GM12872 (cell line): ENCODE results near the gene MAMLD1.

Experiments used
- CTCF ChIP-seq: IDR thresholded peaks from 3 replicates; pipeline ENCODE4 v1.5.1; 2011; ENCODE audit warnings: low read depth, mild to moderate bottlenecking, low read length, moderate library complexity; ENCODE audit not compliant: insufficient read depth

MAMLD1 gene

GRCh38 chrX:150487369-150488094 lies 124.4 kb downstream of the MAMLD1 start:
- TF ChIP-seq CTCF, result no peak

DNA sequence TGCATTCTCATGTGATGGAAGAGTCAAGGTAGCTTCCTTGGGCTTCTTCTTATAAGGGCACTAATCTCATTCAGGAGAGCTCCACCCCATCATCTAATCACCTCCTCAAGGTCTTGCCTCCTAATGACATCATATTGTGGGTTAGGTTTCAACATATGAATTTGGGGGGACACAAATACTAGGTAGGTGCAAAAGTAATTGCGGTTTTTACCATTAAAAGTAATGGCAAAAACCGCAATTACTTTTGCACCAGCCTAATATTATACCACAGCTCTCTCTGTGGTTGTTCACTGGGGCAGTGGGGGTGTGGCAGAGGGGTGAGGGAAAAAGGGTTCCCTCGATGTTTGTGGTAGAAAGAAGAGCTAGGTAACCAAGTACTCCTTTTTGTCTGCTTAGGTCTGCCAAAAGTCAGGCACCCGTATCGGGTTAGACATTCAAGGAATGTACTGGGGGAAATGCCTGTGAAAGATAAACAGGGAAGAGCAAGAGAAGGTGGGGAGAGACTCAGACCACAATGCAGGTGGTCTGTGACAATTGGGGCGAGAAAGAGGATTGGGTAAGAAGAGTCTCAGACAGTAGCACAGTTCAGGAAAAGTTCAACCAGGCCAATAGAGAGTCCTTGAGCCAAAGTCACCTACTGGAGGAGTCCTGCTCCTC lies 126.4 kb downstream of the MAMLD1 start:
- TF ChIP-seq CTCF, result no peak

DNA sequence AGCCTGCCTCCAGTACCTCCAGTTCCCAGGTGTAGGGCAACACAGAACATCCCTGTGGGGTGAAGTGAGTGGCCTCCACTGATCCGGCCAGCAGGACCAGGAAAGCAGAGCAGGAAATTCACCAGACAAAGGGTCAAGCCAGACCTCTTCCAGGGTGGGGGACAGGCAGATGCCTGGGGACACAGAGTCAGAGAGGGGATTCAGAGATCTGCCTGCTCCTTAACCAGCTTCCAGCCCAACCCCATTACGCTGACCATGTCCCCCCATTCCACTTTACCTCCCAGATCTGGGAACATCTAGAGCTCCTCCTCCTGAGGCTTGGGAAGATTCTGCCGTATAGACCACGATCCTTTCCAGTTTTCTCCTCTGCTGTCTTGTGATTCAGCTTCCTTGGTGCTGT lies 132.4 kb downstream of the MAMLD1 start:
- no peak for TF ChIP-seq CTCF

GRCh38 chrX:150499240-150499639 lies 136.1 kb downstream of the MAMLD1 start:
- no peak for TF ChIP-seq CTCF

DNA sequence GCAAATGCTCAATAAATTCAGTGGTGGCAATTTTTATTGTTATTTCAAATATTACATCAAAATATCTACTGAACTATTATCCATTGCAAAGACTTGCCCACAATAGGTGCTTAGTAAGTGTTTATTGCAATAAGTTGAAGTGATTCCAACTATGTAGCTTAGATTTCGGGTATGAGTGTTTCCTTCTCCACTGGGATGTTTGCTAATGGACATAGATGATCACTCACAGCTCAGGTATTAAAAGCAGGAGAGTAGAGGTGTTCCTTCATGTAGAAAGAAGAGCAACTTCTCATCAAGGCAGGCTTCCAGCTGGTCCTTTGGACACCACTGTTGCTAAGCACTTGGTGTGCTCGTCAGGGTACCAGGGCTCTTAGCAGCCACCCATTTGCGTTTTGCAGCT lies 139.0 kb downstream of the MAMLD1 start:
- no peak for TF ChIP-seq CTCF

DNA sequence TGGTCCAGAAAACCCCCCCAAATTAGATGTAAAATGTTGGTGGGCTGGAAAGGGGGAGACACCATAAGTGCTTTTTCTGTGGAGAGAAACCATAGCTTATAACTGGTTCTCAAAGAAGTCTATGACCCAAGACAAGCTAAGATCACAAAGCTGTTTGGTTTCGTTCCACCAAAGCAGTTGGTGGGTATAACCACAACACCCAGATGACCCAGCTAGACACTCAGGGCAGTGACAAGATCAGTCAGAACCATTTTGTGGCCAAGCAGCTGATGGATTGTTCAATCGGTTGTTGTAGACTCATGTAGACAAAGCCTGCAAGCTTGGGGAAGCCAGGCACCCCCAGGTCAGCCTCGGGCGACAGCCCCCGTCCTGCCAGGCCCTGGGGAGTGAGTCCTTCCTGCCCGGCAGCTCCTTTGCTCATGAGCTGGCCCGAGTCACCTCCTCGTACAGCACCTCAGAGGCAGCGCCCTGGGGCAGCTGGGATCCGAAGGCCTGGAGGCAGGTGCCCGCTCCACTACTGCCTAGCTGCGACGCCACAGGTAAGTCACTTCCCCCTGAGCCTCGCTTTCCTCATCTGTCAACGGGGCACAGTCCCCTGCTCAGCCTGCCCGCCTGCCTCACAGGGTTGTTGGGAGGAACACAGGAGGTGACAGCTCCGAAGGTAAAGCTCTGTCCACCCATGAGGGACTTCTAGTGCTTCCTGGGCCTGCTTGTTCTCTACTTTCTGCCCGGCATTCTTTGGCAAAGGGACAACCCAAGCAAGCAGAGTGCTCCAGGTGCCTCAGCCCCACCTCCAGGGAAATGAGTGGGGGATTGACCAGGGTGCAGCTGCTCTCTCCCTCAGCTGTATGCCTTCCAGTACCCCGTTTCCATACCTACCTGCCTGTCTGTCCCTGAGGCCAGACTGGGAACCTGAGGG lies 140.1 kb downstream of the MAMLD1 start:
- TF ChIP-seq CTCF, result no peak

DNA sequence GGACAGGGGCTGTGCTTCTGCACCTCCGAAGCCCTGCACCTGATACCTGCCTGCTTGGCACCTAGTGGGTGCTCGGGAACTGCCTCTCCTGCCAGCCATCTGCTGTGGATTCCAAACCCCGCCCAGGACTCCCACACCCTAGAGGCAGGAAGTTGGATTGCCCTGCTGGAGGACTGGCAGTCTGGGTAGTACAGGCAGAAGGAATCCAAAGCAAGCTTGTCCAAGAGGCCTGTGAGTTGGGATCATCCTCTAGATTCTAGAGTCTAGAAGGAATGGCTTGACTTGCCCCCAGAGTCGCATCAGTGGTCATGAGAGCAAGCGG lies 140.7 kb downstream of the MAMLD1 start:
- no peak for TF ChIP-seq CTCF
